ENCODE results near the gene DENND2D. TPM values are rescaled to one million over a fixed set of nuclear protein-coding genes. Genes with fewer than 3 reads are reported as not detected.
A peak's percentile ranks its signal among the peaks of the same experiment; 100 is the strongest.

Gene DENND2D
- total and polyA plus RNA-seq, 9 of the 15 experiments (the other 6 are each of a cell fraction or from before 2014, with no cell fraction given), result 0.08 to 0.44 (median 0.13) TPM; not detected in 6

- TF ChIP-seq UBTF (IDR thresholded peaks at IDR 0.05; ENCODE audit: borderline replicate concordance in 1 of 2, low read depth in 2 of 2, low read length in 2 of 2), result no peak
- TF ChIP-seq RFX5 (IDR thresholded peaks at IDR 0.05; ENCODE audit: low read depth, low read length), result no peak
- TF ChIP-seq TEAD4 (IDR thresholded peaks at IDR 0.05; ENCODE audit: low read length), result no peak
- 0 out of 2 replicates have a peak, but pooled peaks have one; percentile 28 for TF ChIP-seq TEAD4 (CRISPR knock-in tag; IDR thresholded peaks at IDR 0.05; ENCODE audit: borderline replicate concordance)
- TF ChIP-seq NR1H2 (CRISPR knock-in tag; IDR thresholded peaks at IDR 0.05), result no peak
- TF ChIP-seq FOXP1 (CRISPR knock-in tag; IDR thresholded peaks at IDR 0.05), result 0 out of 2 replicates have a peak, but pooled peaks have one; percentile 28
- TF ChIP-seq NR4A1 (CRISPR knock-in tag; IDR thresholded peaks at IDR 0.05), result no peak
- no peak for TF ChIP-seq NR4A1 (tag; IDR thresholded peaks at IDR 0.05)
- peak; percentile 54; the same call in 1 of the 2 replicates for TF ChIP-seq RNF2 (IDR thresholded peaks at IDR 0.05)
- TF ChIP-seq RB1 (IDR thresholded peaks at IDR 0.05; ENCODE audit: low read depth), result no peak; the same call in 1 of the 2 replicates
- TF ChIP-seq TEAD2 (tag; IDR thresholded peaks at IDR 0.05), result no peak
- no peak for TF ChIP-seq REST (IDR thresholded peaks at IDR 0.05; ENCODE audit: borderline replicate concordance)
- no peak for TF ChIP-seq REST (CRISPR knock-in tag; IDR thresholded peaks at IDR 0.05; ENCODE audit: low read depth)
- TF ChIP-seq LCOR (CRISPR knock-in tag; IDR thresholded peaks at IDR 0.05), result 0 out of 2 replicates have a peak, but pooled peaks have one; percentile 17
- no peak for TF ChIP-seq ARNT (IDR thresholded peaks at IDR 0.05)
- TF ChIP-seq CCNT2 (IDR thresholded peaks at IDR 0.05; ENCODE audit: borderline replicate concordance, extremely low read depth, insufficient read length, low read depth, low read length), result no peak
- no peak for TF ChIP-seq ZBTB9 (CRISPR knock-in tag; IDR thresholded peaks at IDR 0.05)
These were observed 61.0 kb downstream of the DENND2D start (continued) for GRCh38 chr1:111139324-111139955.

Measured in K562 (cell line).